WTC11 (cell line): ENCODE data around the gene FYN. TPM values are rescaled to one million over a fixed set of nuclear protein-coding genes. Genes with fewer than 3 reads are reported as not detected.
A peak's percentile ranks its signal among the peaks of the same experiment; 100 is the strongest.

Source experiments
- ATAC-seq: fragments of 200-7000 bp; cut with Tn5 transposase; 2 replicates; pipeline ENCODE4 v1.10.0; 2021; ENCODE audit warnings: mild to moderate bottlenecking, moderate library complexity
- CTCF ChIA-PET: fragments of 300-600 bp; sonication (Branson Sonifier 250); formaldehyde crosslinking; loops from one replicate; lab custom pipeline; 2021; ENCODE audit warnings: antibody characterized with exemption; lab: Charles Lee
- POLR2A ChIA-PET: fragments of 350-600 bp; sonication (Branson Sonifier 250); formaldehyde crosslinking; loops from one replicate; lab custom pipeline; 2021; ENCODE audit warnings: antibody characterized with exemption; lab: Charles Lee
- DNase-seq: peaks from one replicate; pipeline ENCODE4 v3.0.0; 2021; ENCODE audit warnings: low spot score
- H3K27ac Mint-ChIP-seq: 2 replicates; pipeline ENCODE4 v1.8.0; 2021; ENCODE audit warnings: mixed read lengths
- H3K27me3 Mint-ChIP-seq: 2 replicates; pipeline ENCODE4 v1.8.0; 2021; ENCODE audit warnings: low read depth, mild to moderate bottlenecking, moderate library complexity, mixed read lengths
- H3K36me3 Mint-ChIP-seq: 2 replicates; pipeline ENCODE4 v1.8.0; 2021; ENCODE audit warnings: mixed read lengths
- H3K4me1 Mint-ChIP-seq: 2 replicates; pipeline ENCODE4 v1.8.0; 2022; ENCODE audit warnings: mixed read lengths
- H3K4me3 Mint-ChIP-seq: 2 replicates; pipeline ENCODE4 v1.8.0; 2021; ENCODE audit warnings: mild to moderate bottlenecking, moderate library complexity, mixed read lengths
- H3K9me3 Mint-ChIP-seq: 2 replicates; pipeline ENCODE4 v1.8.0; 2021; ENCODE audit warnings: mixed read lengths
- CBFB ChIP-seq: sonication (generic); formaldehyde crosslinking; IDR thresholded peaks from 2 replicates; pipeline ENCODE4 v1.8.1; 2022; ENCODE audit warnings: mild to moderate bottlenecking, low read depth, missing genetic modification reagents
- CTCF ChIP-seq: fragments of 200-600 bp; IDR thresholded peaks from 2 replicates; pipeline ENCODE4 v1.8.0; 2022; ENCODE audit warnings: antibody characterized with exemption
- ETV6 ChIP-seq: sonication (generic); formaldehyde crosslinking; IDR thresholded peaks from 2 replicates; pipeline ENCODE4 v1.8.1; 2022; ENCODE audit warnings: mild to moderate bottlenecking, missing genetic modification reagents
- FOXJ3 ChIP-seq: sonication (generic); formaldehyde crosslinking; IDR thresholded peaks from 2 replicates; pipeline ENCODE4 v1.9.0; 2021; ENCODE audit warnings: missing genetic modification reagents, mild to moderate bottlenecking, borderline replicate concordance
- JUN ChIP-seq: sonication (generic); formaldehyde crosslinking; IDR thresholded peaks from 2 replicates; pipeline ENCODE4 v1.8.0; 2023; ENCODE audit warnings: mild to moderate bottlenecking, missing genetic modification reagents
- KAT7 ChIP-seq: sonication (generic); formaldehyde crosslinking; IDR thresholded peaks from 2 replicates; pipeline ENCODE4 v1.8.1; 2023; ENCODE audit warnings: missing genetic modification reagents, mild to moderate bottlenecking, borderline replicate concordance
- MAX ChIP-seq: sonication (generic); formaldehyde crosslinking; IDR thresholded peaks from 2 replicates; pipeline ENCODE4 v1.8.0; 2022; ENCODE audit warnings: mild to moderate bottlenecking, missing genetic modification reagents
- NFYB ChIP-seq: sonication (generic); formaldehyde crosslinking; conservative IDR thresholded peaks from 2 replicates; pipeline ENCODE4 v1.8.0; 2022; ENCODE audit warnings: low read depth, missing genetic modification reagents
- NR1H2 ChIP-seq: sonication (generic); formaldehyde crosslinking; IDR thresholded peaks from 2 replicates; pipeline ENCODE4 v1.9.0; 2021; ENCODE audit warnings: mild to moderate bottlenecking, moderate library complexity, missing genetic modification reagents
- PRDM15 ChIP-seq: sonication (generic); formaldehyde crosslinking; IDR thresholded peaks from 2 replicates; pipeline ENCODE4 v1.8.0; 2022; ENCODE audit warnings: missing genetic modification reagents
- PRRX2 ChIP-seq: fragments of 250-450 bp; sonication (Bioruptor Pico); IDR thresholded peaks from 2 replicates; pipeline ENCODE4 v1.8.0; 2021; ENCODE audit warnings: mild to moderate bottlenecking
- RORB ChIP-seq: fragments of 250-450 bp; sonication (Bioruptor Pico); IDR thresholded peaks from 2 replicates; pipeline ENCODE4 v1.9.0; 2021; ENCODE audit warnings: mild to moderate bottlenecking
- SMAD4 ChIP-seq: sonication (generic); formaldehyde crosslinking; IDR thresholded peaks from 2 replicates; pipeline ENCODE4 v1.8.0; 2022; ENCODE audit warnings: mild to moderate bottlenecking, missing genetic modification reagents
- SP1 ChIP-seq: sonication (generic); formaldehyde crosslinking; conservative IDR thresholded peaks from 2 replicates; pipeline ENCODE4 v1.8.1; 2022; ENCODE audit warnings: missing genetic modification reagents
- TCF7 ChIP-seq: sonication (generic); formaldehyde crosslinking; IDR thresholded peaks from 2 replicates; pipeline ENCODE4 v1.8.0; 2022; ENCODE audit warnings: mild to moderate bottlenecking, low read depth, missing genetic modification reagents, moderate library complexity
- USF1 ChIP-seq: sonication (generic); formaldehyde crosslinking; IDR thresholded peaks from 2 replicates; pipeline ENCODE4 v1.8.0; 2022; ENCODE audit warnings: mild to moderate bottlenecking, missing genetic modification reagents
- ZNF121 ChIP-seq: sonication (generic); formaldehyde crosslinking; IDR thresholded peaks from 2 replicates; pipeline ENCODE4 v1.8.0; 2023; ENCODE audit warnings: missing genetic modification reagents
- ZNF396 ChIP-seq: fragments of 250-450 bp; sonication (Bioruptor Pico); IDR thresholded peaks from 2 replicates; pipeline ENCODE4 v1.8.0; 2021; ENCODE audit warnings: mild to moderate bottlenecking, moderate library complexity, borderline replicate concordance
- ZNF532 ChIP-seq: fragments of 250-450 bp; sonication (Bioruptor Pico); IDR thresholded peaks from 2 replicates; pipeline ENCODE4 v1.9.0; 2021; ENCODE audit warnings: mild to moderate bottlenecking, borderline replicate concordance
- total RNA-seq: library from RNA; stranded (reverse); gene quantifications from 3 replicates; pipeline ENCODE4 v1.2.3, GENCODE V29; 2021

Gene FYN
- total RNA-seq, 1 experiment from 2014 or later, result 63.9 TPM

- no peak for TF ChIP-seq MAX (CRISPR knock-in tag)
- no peak for TF ChIP-seq RORB
- TF ChIP-seq SP1, result no peak
- no peak for TF ChIP-seq CTCF
These were observed 161.1 kb downstream of the FYN start (continued) for GRCh38 chr6:111711984-111712752.

GRCh38 chr6:111711476-111711875 is 161.8 kb downstream of the FYN start:
- H3K4me3 Mint-ChIP-seq, result no peak overlapping the region
- H3K36me3 Mint-ChIP-seq, result no peaks in the 10 kb centered on the region
- DNase-seq (no peak), ATAC-seq (peak; percentile 63)
- H3K27ac Mint-ChIP-seq, result no peak overlapping the region
- POLR2A ChIA-PET, result no interaction called here
- no peaks in the 10 kb centered on the region for H3K27me3 Mint-ChIP-seq
- peaks cover 29% of the 10 kb centered on the region for H3K4me1 Mint-ChIP-seq
- CTCF ChIA-PET, result interaction anchor here (2.0 to 3.4 kb wide), 5 partner anchors 134 to 332 kb away, joined by 5 to 19 read pairs (median 16); no protein-coding TSS in a partner anchor
- no peaks in the 10 kb centered on the region for H3K9me3 Mint-ChIP-seq
- TF ChIP-seq CTCF, result no peak
- no peak for TF ChIP-seq CBFB
- TF ChIP-seq ETV6 (CRISPR knock-in tag), result no peak
- no peak for TF ChIP-seq RORB
- no peak for TF ChIP-seq USF1 (CRISPR knock-in tag)
- TF ChIP-seq SMAD4, result no peak
- TF ChIP-seq JUN (CRISPR knock-in tag), result no peak
- TF ChIP-seq KAT7 (CRISPR knock-in tag), result no peak
- no peak for TF ChIP-seq ZNF121 (CRISPR knock-in tag)
- no peak for TF ChIP-seq MAX (CRISPR knock-in tag)
- no peak for TF ChIP-seq TCF7 (CRISPR knock-in tag)
- TF ChIP-seq FOXJ3, result no peak
- no peak for TF ChIP-seq PRRX2 (CRISPR knock-in tag)
- no peak for TF ChIP-seq ZNF396 (CRISPR knock-in tag)

GRCh38 chr6:111710911-111711310 is 162.3 kb downstream of the FYN start:
- H3K4me1 Mint-ChIP-seq, result peaks cover 29% of the 10 kb centered on the region
- H3K27ac Mint-ChIP-seq, result no peak overlapping the region
- no peak for ATAC-seq
- H3K36me3 Mint-ChIP-seq, result no peaks in the 10 kb centered on the region
- POLR2A ChIA-PET, result no interaction called here
- H3K9me3 Mint-ChIP-seq, result no peaks in the 10 kb centered on the region
- H3K27me3 Mint-ChIP-seq, result no peaks in the 10 kb centered on the region
- no peak for DNase-seq
- CTCF ChIA-PET, result interaction anchor here (1.0 to 3.4 kb wide), 10 partner anchors 15 to 332 kb away, joined by 3 to 19 read pairs (median 6); partner anchors contain the start of gene FYN
- no peak overlapping the region for H3K4me3 Mint-ChIP-seq
- TF ChIP-seq USF1 (CRISPR knock-in tag) (no peak), ZNF532 (CRISPR knock-in tag) (no peak), PRDM15 (CRISPR knock-in tag) (no peak), SMAD4 (no peak), NR1H2 (CRISPR knock-in tag) (no peak), NFYB (no peak)
